Transverse colon (tissue), 4 donors: Measurements from ENCODE around the gene AQP5. TPM values are rescaled to one million over a fixed set of nuclear protein-coding genes. Genes with fewer than 3 reads are reported as not detected.
A peak's percentile ranks its signal among the peaks of the same experiment; 100 is the strongest.
"Not testable (repeated sequence)": the region's sequence is repeated elsewhere in the genome, so short reads cannot be mapped to it uniquely, and the experiment has no call there.

Source experiments
- DNase-seq: peaks from one replicate; pipeline ENCODE4 v3.0.0-alpha.2; 2019
- H3K27ac ChIP-seq, 4 donors: fragments of 200-600 bp; sonication (generic); 2 replicates each; pipeline ENCODE4 v1.5.1; 2016 to 2018; ENCODE audit warnings: inconsistent platforms in 4 of 4
- H3K27me3 ChIP-seq: fragments of 200-600 bp; sonication (generic); 2 replicates; pipeline ENCODE4 v1.5.1; 2017; ENCODE audit warnings: inconsistent platforms
- H3K36me3 ChIP-seq, 4 donors: fragments of 200-600 bp; sonication (generic); 2 replicates each; pipeline ENCODE4 v1.5.1; 2017 to 2019; ENCODE audit warnings: inconsistent platforms in 4 of 4
- H3K4me1 ChIP-seq, 4 donors: fragments of 200-600 bp; sonication (generic); 2 replicates each; pipeline ENCODE4 v1.5.1; 2017 to 2020; ENCODE audit warnings: inconsistent platforms in 4 of 4
- H3K4me3 ChIP-seq, 4 donors: fragments of 200-600 bp; sonication (generic); 1 replicate in 1 of 4; 2 replicates in 3 of 4; pipeline versions ENCODE4 v1.5.1 to v1.6.1; 2017 to 2019; ENCODE audit warnings: inconsistent platforms in 4 of 4
- H3K9me3 ChIP-seq, 2 donors: fragments of 200-600 bp; sonication (generic); 2 replicates each; pipeline ENCODE4 v1.5.1; 2017 to 2019; ENCODE audit warnings: inconsistent platforms in 2 of 2
- EP300 ChIP-seq: sonication (generic); formaldehyde crosslinking; IDR thresholded peaks from one replicate; pipeline ENCODE4 v1.6.1; 2017; ENCODE audit warnings: antibody characterized with exemption, low read depth
- POLR2A ChIP-seq: fragments of 450-650 bp; IDR thresholded peaks from one replicate; pipeline ENCODE4 v1.6.1; 2016; ENCODE audit warnings: antibody characterized with exemption, mild to moderate bottlenecking, moderate library complexity
- POLR2AphosphoS5 ChIP-seq, 3 donors: sonication (generic); formaldehyde crosslinking; IDR thresholded peaks; one replicate each; pipeline ENCODE4 v1.6.1; 2016; ENCODE audit warnings: antibody characterized with exemption in 3 of 3
- WGBS, 2 donors: methylation state at CpG; one replicate each; pipeline ENCODE4 v1.1.5; 2018; ENCODE audit warnings: low coverage in 1 of 2; 5-methylcytosine and 5-hydroxymethylcytosine counted together
- in situ Hi-C, 4 donors: fragments of 200-750 bp; cut with MboI; loops; one replicate each; pipeline versions ENCODE4 v1.15.0 to v1.15.1; 2017; ENCODE audit warnings: low sequenced_read_pairs in 3 of 4, low pct_ligation_motif_present in 1 of 4, low pct_unique_long_range_greater_than_20kb in 1 of 4
- intact Hi-C: fragments of 100-400 bp; cut with DNase I; formaldehyde crosslinking; loops from one replicate; pipeline ENCODE4 v1.15.1; 2023; ENCODE audit warnings: low total_unique reads
- total RNA-seq, 4 donors: library from RNA; depleted of rRNA; stranded (reverse); fragments of >200 nt; gene quantifications; one replicate each; pipeline ENCODE4 v1.1.0, GENCODE V29; 2016
- TF ChIP-seq, protein P1 (sequence below), 5 experiments: fragments of 200-600 bp in 3 of 5; fragments of 450-650 bp in 2 of 5; sonication (generic) in 3 of 5; IDR thresholded peaks; 1 replicate in 2 of 5; 2 replicates in 3 of 5; pipeline ENCODE4 v1.5.1; 2016 to 2017; ENCODE audit warnings: antibody characterized with exemption in 5 of 5, inconsistent platforms in 3 of 5, mild to moderate bottlenecking in 2 of 5, moderate library complexity in 1 of 5

Gene AQP5
- total RNA-seq, 4 donors from 2014 or later, result not detected

DNA sequence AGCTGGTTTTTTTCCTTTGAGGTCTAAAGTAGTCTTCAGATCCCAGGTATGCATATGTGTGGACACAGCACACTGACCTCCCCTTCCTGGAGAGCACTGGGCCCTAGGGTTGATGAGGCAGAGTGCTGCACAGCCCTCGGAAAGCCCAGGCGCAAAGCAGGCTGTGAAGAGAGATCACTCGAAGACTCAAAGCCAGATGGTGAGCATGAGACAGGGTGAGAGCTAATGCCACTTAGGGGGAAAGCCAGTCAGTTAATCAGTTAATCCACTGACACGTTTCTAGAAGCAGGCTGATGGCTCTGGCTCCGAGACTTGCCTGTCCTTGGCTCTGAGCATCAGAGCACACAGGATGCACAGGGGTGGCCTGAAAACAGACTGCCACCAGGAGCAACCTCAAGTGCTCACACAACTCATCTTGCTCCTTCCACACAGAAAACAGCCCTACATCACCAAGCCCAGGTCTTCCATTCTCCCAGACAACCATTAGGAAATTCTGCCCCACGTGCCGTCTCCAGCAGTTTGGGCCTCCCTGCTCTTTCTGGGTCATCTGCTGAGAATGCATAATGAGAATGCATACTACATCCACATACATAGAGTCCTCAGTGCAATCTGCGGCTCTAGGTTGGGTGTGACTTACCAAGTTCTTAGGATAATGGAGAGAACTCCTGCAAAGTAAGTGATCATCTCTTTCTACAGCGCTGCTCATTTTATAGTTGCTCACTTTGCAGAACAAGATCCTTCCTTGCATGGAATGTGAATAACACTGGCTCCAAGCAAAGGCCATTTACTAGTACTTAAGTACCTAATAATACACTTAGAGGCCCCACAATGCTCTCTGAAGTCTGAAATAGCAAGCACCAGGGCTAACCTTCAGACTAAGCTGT is 23.0 kb downstream of the AQP5 start:
- Histone ChIP-seq H3K27ac (peak overlapping the region in 3 of 4 donors; percentile 6 to 27 (median 9)), H3K9me3 (no peaks in the 10 kb centered on the region), H3K4me1 (peaks cover 0 to 33% (median 9%) of the 10 kb centered on the region in 4 donors), H3K4me3 (no peak overlapping the region), H3K36me3 (no peaks in the 10 kb centered on the region), H3K27me3 (no peaks in the 10 kb centered on the region)
- in situ Hi-C loops, result no loop called here
- DNase-seq, result no peak
- no peak for TF ChIP-seq EP300
- TF ChIP-seq POLR2A, result no peak
- TF ChIP-seq, protein P1, sequence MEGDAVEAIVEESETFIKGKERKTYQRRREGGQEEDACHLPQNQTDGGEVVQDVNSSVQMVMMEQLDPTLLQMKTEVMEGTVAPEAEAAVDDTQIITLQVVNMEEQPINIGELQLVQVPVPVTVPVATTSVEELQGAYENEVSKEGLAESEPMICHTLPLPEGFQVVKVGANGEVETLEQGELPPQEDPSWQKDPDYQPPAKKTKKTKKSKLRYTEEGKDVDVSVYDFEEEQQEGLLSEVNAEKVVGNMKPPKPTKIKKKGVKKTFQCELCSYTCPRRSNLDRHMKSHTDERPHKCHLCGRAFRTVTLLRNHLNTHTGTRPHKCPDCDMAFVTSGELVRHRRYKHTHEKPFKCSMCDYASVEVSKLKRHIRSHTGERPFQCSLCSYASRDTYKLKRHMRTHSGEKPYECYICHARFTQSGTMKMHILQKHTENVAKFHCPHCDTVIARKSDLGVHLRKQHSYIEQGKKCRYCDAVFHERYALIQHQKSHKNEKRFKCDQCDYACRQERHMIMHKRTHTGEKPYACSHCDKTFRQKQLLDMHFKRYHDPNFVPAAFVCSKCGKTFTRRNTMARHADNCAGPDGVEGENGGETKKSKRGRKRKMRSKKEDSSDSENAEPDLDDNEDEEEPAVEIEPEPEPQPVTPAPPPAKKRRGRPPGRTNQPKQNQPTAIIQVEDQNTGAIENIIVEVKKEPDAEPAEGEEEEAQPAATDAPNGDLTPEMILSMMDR (IDR thresholded peaks at IDR 0.05), result no peak
- no peak for TF ChIP-seq POLR2AphosphoS5 (IDR thresholded peaks at IDR 0.05)
- 82% methylated on average over 9 of the region's 9 CpGs; no CpG with 5 or more reads in 1 of the 2 donors for WGBS, 2 donors
- intact Hi-C loops, result no loop called here

DNA sequence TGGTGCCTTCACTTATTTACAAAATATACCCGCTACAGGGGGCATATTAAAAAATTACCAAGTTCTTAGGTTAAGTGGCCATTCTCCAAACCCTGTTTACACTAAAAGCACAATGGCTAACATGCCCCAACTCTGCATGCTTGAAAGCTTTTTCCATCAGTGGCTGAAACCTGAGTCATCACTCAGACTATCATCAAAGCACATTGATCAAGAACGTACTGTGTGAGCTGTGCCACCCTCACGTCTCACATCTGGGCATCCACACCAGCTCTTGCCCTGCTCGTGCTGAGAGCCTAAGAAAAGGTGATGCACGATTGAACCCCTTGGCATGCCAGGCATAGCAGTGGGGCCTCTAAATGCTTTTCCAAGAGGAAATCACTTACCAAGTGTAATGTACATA is 24.3 kb downstream of the AQP5 start:
- in situ Hi-C loops, result no loop called here
- WGBS, 2 donors, result 82% methylated on average over 5 of the region's 5 CpGs; no CpG with 5 or more reads in 1 of the 2 donors
- intact Hi-C loops, result no loop called here

DNA sequence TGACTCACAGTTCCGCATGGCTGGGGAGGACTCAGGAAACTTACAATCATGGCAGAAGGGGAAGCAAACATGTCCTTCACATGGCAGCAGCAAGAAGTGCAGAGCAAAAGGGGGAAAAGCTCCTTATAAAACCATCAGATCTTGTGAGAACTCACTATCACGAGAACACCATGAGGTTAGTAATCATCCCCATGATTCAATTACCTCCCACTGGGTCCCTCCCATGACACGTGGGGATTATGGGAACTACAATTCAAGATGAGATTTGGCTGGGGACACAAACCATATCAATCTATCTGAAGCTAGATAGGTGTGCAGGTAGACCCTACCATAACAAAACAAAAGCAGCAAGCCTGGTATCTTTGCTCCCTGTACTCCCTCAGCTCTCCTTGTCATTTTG is 24.8 kb downstream of the AQP5 start:
- H3K4me3 ChIP-seq, intact Hi-C loops, DNase-seq, H3K27me3 ChIP-seq, H3K27ac ChIP-seq, H3K9me3 ChIP-seq, in situ Hi-C loops: not testable (repeated sequence)
- WGBS, 2 donors, result 88% methylated on average over 1 to 3 of the region's 3 CpGs
- peaks cover 0 to 33% (median 9%) of the 10 kb centered on the region in 4 donors for H3K4me1 ChIP-seq
- H3K36me3 ChIP-seq, result peaks cover 0 to 14% (median 0%) of the 10 kb centered on the region in 4 donors

More for the DNA sequence above, 24.3 kb downstream of the AQP5 start:
- Histone ChIP-seq H3K36me3 (peaks cover 0 to 13% (median 0%) of the 10 kb centered on the region in 4 donors), H3K27ac (no peak overlapping the region), H3K4me3 (no peak overlapping the region), H3K4me1 (peaks cover 0 to 33% (median 9%) of the 10 kb centered on the region in 4 donors), H3K27me3 (no peaks in the 10 kb centered on the region), H3K9me3 (no peaks in the 10 kb centered on the region)
- DNase-seq, result no peak
- TF ChIP-seq EP300 (no peak), POLR2A (no peak), POLR2AphosphoS5 (IDR thresholded peaks at IDR 0.05) (no peak)
- TF ChIP-seq, protein P1 (IDR thresholded peaks at IDR 0.05), result no peak

GRCh38 chr12:49987625-49988303 is 26.1 kb downstream of the AQP5 start:
- intact Hi-C loops, result no loop called here
- no peak for DNase-seq
- H3K9me3 ChIP-seq, result no peaks in the 10 kb centered on the region
- TF ChIP-seq, protein P1 (IDR thresholded peaks at IDR 0.05), result no peak
- TF ChIP-seq EP300, result no peak
- TF ChIP-seq POLR2A, result no peak
- no peak for TF ChIP-seq POLR2AphosphoS5 (IDR thresholded peaks at IDR 0.05)
- 73 to 83% methylated on average over 2 to 4 of the region's 4 CpGs for WGBS, 2 donors
- H3K36me3 ChIP-seq, result peaks cover 0 to 23% (median 0%) of the 10 kb centered on the region in 4 donors
- in situ Hi-C loops, result no loop called here
- no peaks in the 10 kb centered on the region for H3K27me3 ChIP-seq
- H3K4me3 ChIP-seq, result no peak overlapping the region
- peaks cover 0 to 24% (median 9%) of the 10 kb centered on the region in 4 donors for H3K4me1 ChIP-seq
- peak overlapping the region in 3 of 4 donors; percentile 31 to 45 (median 33) for H3K27ac ChIP-seq

- Histone ChIP-seq H3K4me1 (peaks cover 0 to 15% (median under 1%) of the 10 kb centered on the region in 4 donors), H3K36me3 (peaks cover 0 to 31% (median 5%) of the 10 kb centered on the region in 4 donors)
- H3K4me3 ChIP-seq, in situ Hi-C loops, DNase-seq, intact Hi-C loops, H3K9me3 ChIP-seq, H3K27ac ChIP-seq, H3K27me3 ChIP-seq: not testable (repeated sequence)
- 96 to 100% methylated on average over 1 to 2 of the region's 2 CpGs for WGBS, 2 donors
These were observed 27.7 kb downstream of the AQP5 start for GRCh38 chr12:49989400-49989799.
